C4-2B (cell line): ENCODE measurements around the gene LBP.

Experiments used
- ZFX ChIP-seq: fragments of 450-650 bp; IDR thresholded peaks from 2 replicates; pipeline ENCODE4 v1.6.1; 2017
- TF ChIP-seq, protein P1 (sequence below): fragments of 450-650 bp; conservative IDR thresholded peaks from 2 replicates; pipeline ENCODE4 v1.5.1; 2017; ENCODE audit warnings: mild to moderate bottlenecking

DNA sequence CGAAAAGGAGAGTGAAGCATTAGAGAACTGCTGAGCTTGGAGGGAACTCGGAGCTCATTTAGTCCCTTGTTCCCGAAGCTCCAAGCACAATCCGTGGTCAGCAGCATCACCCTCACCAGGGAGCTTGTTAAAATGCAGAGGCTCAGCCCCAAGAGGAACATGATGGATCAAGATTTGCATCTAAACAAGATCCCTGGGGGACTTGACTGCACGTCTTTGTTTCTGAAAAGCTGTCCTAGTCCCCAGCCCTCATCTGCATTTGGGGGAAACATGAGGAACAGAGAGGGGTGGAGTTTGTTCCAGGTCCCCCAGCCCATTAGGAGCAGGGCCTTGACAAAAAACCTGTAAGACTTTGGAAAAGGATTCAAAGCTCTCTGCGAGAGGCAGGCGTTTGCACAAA lies 4.1 kb upstream of the LBP start:
- TF ChIP-seq, protein P1, sequence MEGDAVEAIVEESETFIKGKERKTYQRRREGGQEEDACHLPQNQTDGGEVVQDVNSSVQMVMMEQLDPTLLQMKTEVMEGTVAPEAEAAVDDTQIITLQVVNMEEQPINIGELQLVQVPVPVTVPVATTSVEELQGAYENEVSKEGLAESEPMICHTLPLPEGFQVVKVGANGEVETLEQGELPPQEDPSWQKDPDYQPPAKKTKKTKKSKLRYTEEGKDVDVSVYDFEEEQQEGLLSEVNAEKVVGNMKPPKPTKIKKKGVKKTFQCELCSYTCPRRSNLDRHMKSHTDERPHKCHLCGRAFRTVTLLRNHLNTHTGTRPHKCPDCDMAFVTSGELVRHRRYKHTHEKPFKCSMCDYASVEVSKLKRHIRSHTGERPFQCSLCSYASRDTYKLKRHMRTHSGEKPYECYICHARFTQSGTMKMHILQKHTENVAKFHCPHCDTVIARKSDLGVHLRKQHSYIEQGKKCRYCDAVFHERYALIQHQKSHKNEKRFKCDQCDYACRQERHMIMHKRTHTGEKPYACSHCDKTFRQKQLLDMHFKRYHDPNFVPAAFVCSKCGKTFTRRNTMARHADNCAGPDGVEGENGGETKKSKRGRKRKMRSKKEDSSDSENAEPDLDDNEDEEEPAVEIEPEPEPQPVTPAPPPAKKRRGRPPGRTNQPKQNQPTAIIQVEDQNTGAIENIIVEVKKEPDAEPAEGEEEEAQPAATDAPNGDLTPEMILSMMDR, result no peak
- no peak for TF ChIP-seq ZFX
